ENCODE results near the gene RBX1. TPM values are rescaled to one million over a fixed set of nuclear protein-coding genes. Genes with fewer than 3 reads are reported as not detected.

Gene RBX1
- polyA plus RNA-seq, 1 donor from 2014 or later, result 181 TPM

DNA sequence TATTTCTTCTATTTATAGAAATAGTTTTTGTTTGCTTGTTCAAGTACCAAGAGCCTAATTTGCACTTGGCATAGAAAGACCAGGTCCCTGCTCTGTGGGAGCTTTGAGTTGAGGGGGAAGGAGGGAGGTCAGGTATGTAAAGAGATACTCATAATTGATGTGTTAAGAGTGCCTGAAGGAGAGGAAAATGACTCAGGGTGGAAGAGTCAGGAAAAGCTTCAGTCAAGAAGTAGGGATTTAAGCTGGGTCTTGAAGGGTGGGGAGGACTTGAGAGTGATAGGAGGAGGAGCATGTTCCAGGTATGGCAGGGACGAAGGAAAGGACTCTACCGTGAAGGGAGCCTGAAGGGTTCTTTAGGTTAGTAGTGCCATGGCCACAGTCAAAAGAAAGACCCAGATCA lies 9.0 kb downstream of the RBX1 start:
- H3K79me2 ChIP-seq (replicated peaks; ENCODE audit: insufficient read depth, low read length), result peaks cover 21% of the 10 kb centered on the region
- H4K20me1 ChIP-seq (ENCODE audit: insufficient read depth), result no peaks in the 10 kb centered on the region

DNA sequence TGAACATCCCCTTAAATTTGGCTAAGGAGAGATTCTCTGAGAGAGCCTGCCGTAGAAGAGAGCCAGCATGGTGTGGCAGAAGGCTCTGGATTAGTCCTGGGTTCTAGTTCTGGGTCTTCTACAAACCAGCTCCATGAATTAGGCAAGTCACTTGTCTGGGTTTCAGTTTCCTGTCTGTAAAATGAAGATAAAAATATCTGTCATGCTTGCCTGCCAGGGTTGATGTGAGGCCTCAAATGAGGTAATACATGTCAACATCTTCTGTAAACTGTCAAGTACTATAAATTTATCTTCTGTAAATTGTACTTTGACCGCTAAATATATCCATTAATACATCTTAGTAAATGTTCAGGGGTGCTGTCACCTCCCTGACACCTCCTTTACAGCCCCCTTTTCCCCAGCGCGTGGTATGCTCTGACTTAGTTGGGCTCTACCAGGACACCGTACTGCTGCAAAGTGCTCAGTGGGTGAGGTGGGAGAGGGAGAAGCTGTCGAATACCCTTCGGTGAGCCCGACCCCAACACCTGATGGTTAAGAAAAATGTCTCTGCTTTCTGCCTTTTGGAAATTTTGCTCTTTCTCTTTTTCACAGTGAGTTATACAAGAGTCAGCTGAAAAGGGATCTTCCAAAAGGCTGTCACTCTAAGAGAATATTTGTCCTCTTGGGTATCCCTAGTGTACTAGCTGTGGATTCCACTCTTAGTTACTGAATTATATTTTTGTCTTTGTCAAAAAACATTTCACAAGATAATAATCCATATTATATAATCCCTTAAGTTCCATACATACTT lies 15.0 kb downstream of the RBX1 start:
- H3K4me3 ChIP-seq (ENCODE audit: low read length), result no peak overlapping the region
- H3F3A ChIP-seq (ENCODE audit: insufficient read depth, low read length, poor library complexity, severe bottlenecking), result no peaks in the 10 kb centered on the region
- H3K27me3 ChIP-seq (ENCODE audit: insufficient read depth, low read depth, low read length), result no peaks in the 10 kb centered on the region
- TF ChIP-seq EZH2 (IDR thresholded peaks at IDR 0.05; ENCODE audit: borderline replicate concordance, insufficient read depth, low read length, poor library complexity, severe bottlenecking), result no peak
- no peak for TF ChIP-seq TAF1 (IDR thresholded peaks at IDR 0.05; ENCODE audit: low read depth)
- no peak for TF ChIP-seq SMC3 (conservative IDR thresholded peaks at IDR 0.05; ENCODE audit: poor library complexity)
- TF ChIP-seq, protein P1, sequence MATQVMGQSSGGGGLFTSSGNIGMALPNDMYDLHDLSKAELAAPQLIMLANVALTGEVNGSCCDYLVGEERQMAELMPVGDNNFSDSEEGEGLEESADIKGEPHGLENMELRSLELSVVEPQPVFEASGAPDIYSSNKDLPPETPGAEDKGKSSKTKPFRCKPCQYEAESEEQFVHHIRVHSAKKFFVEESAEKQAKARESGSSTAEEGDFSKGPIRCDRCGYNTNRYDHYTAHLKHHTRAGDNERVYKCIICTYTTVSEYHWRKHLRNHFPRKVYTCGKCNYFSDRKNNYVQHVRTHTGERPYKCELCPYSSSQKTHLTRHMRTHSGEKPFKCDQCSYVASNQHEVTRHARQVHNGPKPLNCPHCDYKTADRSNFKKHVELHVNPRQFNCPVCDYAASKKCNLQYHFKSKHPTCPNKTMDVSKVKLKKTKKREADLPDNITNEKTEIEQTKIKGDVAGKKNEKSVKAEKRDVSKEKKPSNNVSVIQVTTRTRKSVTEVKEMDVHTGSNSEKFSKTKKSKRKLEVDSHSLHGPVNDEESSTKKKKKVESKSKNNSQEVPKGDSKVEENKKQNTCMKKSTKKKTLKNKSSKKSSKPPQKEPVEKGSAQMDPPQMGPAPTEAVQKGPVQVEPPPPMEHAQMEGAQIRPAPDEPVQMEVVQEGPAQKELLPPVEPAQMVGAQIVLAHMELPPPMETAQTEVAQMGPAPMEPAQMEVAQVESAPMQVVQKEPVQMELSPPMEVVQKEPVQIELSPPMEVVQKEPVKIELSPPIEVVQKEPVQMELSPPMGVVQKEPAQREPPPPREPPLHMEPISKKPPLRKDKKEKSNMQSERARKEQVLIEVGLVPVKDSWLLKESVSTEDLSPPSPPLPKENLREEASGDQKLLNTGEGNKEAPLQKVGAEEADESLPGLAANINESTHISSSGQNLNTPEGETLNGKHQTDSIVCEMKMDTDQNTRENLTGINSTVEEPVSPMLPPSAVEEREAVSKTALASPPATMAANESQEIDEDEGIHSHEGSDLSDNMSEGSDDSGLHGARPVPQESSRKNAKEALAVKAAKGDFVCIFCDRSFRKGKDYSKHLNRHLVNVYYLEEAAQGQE (IDR thresholded peaks at IDR 0.05; ENCODE audit: borderline replicate concordance), result no peak
- no peak for TF ChIP-seq RAD21 (conservative IDR thresholded peaks at IDR 0.05)
- TF ChIP-seq POLR2AphosphoS5 (IDR thresholded peaks at IDR 0.05), result no peak
- TF ChIP-seq EP300 (conservative IDR thresholded peaks at IDR 0.05; ENCODE audit: poor library complexity, severe bottlenecking), result no peak
- H3K9ac ChIP-seq (ENCODE audit: low read length), result no peak overlapping the region
- H3K9me2 ChIP-seq (ENCODE audit: insufficient read depth, low read length), result no peaks in the 10 kb centered on the region
- no peak overlapping the region for H3K4me2 ChIP-seq (ENCODE audit: low read length)
- H3K79me2 ChIP-seq (replicated peaks; ENCODE audit: insufficient read depth, low read length), result no peaks in the 10 kb centered on the region
- no peak overlapping the region for H2AFZ ChIP-seq (ENCODE audit: low read depth, low read length)
- H3K9me3 ChIP-seq (ENCODE audit: low read length), result no peaks in the 10 kb centered on the region
- no peaks in the 10 kb centered on the region for H4K20me1 ChIP-seq (ENCODE audit: insufficient read depth)
- peaks cover 7% of the 10 kb centered on the region for H3K36me3 ChIP-seq (ENCODE audit: insufficient read depth, low read length)
- H3K27ac ChIP-seq (ENCODE audit: low read length), result no peak overlapping the region

More for the DNA sequence above, 9.0 kb downstream of the RBX1 start:
- H3F3A ChIP-seq (ENCODE audit: insufficient read depth, low read length, poor library complexity, severe bottlenecking), result no peaks in the 10 kb centered on the region
- no peaks in the 10 kb centered on the region for H3K9me2 ChIP-seq (ENCODE audit: insufficient read depth, low read length)
- H3K9ac ChIP-seq (ENCODE audit: low read length), result no peak overlapping the region
- TF ChIP-seq SMC3 (conservative IDR thresholded peaks at IDR 0.05; ENCODE audit: poor library complexity) (no peak), POLR2AphosphoS5 (IDR thresholded peaks at IDR 0.05) (no peak), RAD21 (conservative IDR thresholded peaks at IDR 0.05) (no peak), EZH2 (IDR thresholded peaks at IDR 0.05; ENCODE audit: borderline replicate concordance, insufficient read depth, low read length, poor library complexity, severe bottlenecking) (no peak), EP300 (conservative IDR thresholded peaks at IDR 0.05; ENCODE audit: poor library complexity, severe bottlenecking) (no peak), TAF1 (IDR thresholded peaks at IDR 0.05; ENCODE audit: low read depth) (no peak), MXI1 (conservative IDR thresholded peaks at IDR 0.05; ENCODE audit: poor library complexity, severe bottlenecking) (no peak)
- TF ChIP-seq, protein P2, sequence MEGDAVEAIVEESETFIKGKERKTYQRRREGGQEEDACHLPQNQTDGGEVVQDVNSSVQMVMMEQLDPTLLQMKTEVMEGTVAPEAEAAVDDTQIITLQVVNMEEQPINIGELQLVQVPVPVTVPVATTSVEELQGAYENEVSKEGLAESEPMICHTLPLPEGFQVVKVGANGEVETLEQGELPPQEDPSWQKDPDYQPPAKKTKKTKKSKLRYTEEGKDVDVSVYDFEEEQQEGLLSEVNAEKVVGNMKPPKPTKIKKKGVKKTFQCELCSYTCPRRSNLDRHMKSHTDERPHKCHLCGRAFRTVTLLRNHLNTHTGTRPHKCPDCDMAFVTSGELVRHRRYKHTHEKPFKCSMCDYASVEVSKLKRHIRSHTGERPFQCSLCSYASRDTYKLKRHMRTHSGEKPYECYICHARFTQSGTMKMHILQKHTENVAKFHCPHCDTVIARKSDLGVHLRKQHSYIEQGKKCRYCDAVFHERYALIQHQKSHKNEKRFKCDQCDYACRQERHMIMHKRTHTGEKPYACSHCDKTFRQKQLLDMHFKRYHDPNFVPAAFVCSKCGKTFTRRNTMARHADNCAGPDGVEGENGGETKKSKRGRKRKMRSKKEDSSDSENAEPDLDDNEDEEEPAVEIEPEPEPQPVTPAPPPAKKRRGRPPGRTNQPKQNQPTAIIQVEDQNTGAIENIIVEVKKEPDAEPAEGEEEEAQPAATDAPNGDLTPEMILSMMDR (IDR thresholded peaks at IDR 0.05; ENCODE audit: poor library complexity, severe bottlenecking), result no peak
- TF ChIP-seq, protein P1 (IDR thresholded peaks at IDR 0.05; ENCODE audit: borderline replicate concordance), result no peak
- no peaks in the 10 kb centered on the region for H3K9me3 ChIP-seq (ENCODE audit: low read length)
- no peak overlapping the region for H3K27ac ChIP-seq (ENCODE audit: low read length)
- H3K4me2 ChIP-seq (ENCODE audit: low read length), result no peak overlapping the region
- H3K27me3 ChIP-seq (ENCODE audit: insufficient read depth, low read depth, low read length), result no peaks in the 10 kb centered on the region
- H3K36me3 ChIP-seq (ENCODE audit: insufficient read depth, low read length), result peaks cover 7% of the 10 kb centered on the region
- H3K4me3 ChIP-seq (ENCODE audit: low read length), result no peak overlapping the region
- no peak overlapping the region for H2AFZ ChIP-seq (ENCODE audit: low read depth, low read length)
